H1 (cell line): Measurements from ENCODE around the gene CCDC136. TPM values are rescaled to one million over a fixed set of nuclear protein-coding genes. Genes with fewer than 3 reads are reported as not detected.

Experiments used
- HDAC6 ChIP-seq: IDR thresholded peaks from one replicate; pipeline ENCODE4 v1.7.1; 2012; ENCODE audit warnings: low read depth, mild to moderate bottlenecking, inconsistent platforms, low read length, moderate library complexity
- POU5F1 ChIP-seq: IDR thresholded peaks from 2 replicates; pipeline ENCODE4 v1.6.1; 2011; ENCODE audit warnings: low read depth, mild to moderate bottlenecking, low read length, moderate library complexity
- polyA plus RNA-seq, 7 experiments: library from polyadenylated mRNA; depleted of rRNA in 3 of 7; stranded (reverse) in 5 of 7; unstranded in 2 of 7; fragments of >200 nt in 5 of 7; fragments of 200-250 nt in 2 of 7; gene quantifications; 1 replicate in 5 of 7; 2 replicates in 1 of 7; 4 replicates in 1 of 7; pipeline versions ENCODE4 v1.2.1 to v1.2.3, GENCODE V29; 2011 to 2013; ENCODE audit warnings: missing spikeins in 2 of 7, mixed read lengths in 2 of 7
- total RNA-seq: library from RNA; stranded (reverse); fragmentation: NEBNext Ultra II Directional; extraction: Animal tissue kit (Norgen Biotek cat#: 25700); gene quantifications from 2 replicates; pipeline ENCODE4 v1.2.1, GENCODE V29; 2021

CCDC136 gene
- total and polyA plus RNA-seq, 2 of the 8 experiments (the other 6 are each of a cell fraction or from before 2014, with no cell fraction given) = 35.6 to 47.7 TPM

DNA sequence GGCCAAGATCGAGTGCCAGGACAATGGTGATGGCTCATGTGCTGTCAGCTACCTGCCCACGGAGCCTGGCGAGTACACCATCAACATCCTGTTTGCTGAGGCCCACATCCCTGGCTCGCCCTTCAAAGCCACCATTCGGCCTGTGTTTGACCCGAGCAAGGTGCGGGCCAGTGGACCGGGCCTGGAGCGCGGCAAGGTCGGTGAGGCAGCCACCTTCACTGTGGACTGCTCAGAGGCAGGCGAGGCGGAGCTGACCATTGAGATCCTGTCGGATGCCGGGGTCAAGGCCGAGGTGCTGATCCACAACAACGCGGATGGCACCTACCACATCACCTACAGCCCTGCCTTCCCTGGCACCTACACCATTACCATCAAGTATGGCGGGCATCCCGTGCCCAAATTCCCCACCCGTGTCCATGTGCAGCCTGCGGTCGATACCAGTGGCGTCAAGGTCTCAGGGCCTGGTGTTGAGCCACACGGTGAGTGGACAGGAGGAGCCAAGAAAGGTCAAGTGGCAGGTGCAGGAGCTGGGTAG, 53.1 kb downstream of the CCDC136 start (continued):
- TF ChIP-seq POU5F1 (no peak), HDAC6 (no peak)
